ENCODE measurements around the gene LPCAT1.

GRCh38 chr5:1490376-1490775 lies 33.4 kb downstream of the LPCAT1 start:
- TF ChIP-seq EZH2 (IDR thresholded peaks at IDR 0.05) (no peak), POLR2AphosphoS5 (IDR thresholded peaks at IDR 0.05; ENCODE audit: borderline replicate concordance, low read depth, low read length) (no peak)

Data from SK-N-MC (cell line).